MCF 10A (cell line): ENCODE data around the gene NCOA5. TPM values are rescaled to one million over a fixed set of nuclear protein-coding genes. Genes with fewer than 3 reads are reported as not detected.

Source experiments
- BruUV-seq: library from RNA; stranded (reverse); fragments of 400-500 nt; replicated peaks from 2 replicates; lab custom pipeline; 2021; lab: Mats Ljungman, UMichigan
- CTCF ChIA-PET: fragments of 300-600 bp; sonication (Branson Sonifier 250); formaldehyde crosslinking; extraction: SDS; loops from one replicate; lab custom pipeline; 2021; ENCODE audit warnings: antibody characterized with exemption, inconsistent platforms; lab: Yijun Ruan, JAX
- POLR2A ChIA-PET: fragments of 300-600, 350-650 bp; sonication (Branson Sonifier 250); formaldehyde crosslinking; extraction: SDS; loops from one replicate; lab custom pipeline; 2020; ENCODE audit warnings: antibody characterized with exemption, inconsistent platforms; lab: Yijun Ruan, JAX
- DNase-seq: peaks from one replicate; pipeline ENCODE4 v3.0.0-alpha.2; 2018; ENCODE audit not compliant: unreplicated experiment
- H3K27ac Mint-ChIP-seq: one replicate; pipeline ENCODE4 v1.8.0; 2022; ENCODE audit warnings: mild to moderate bottlenecking, low read depth, mixed read lengths; ENCODE audit not compliant: unreplicated experiment
- H3K27me3 Mint-ChIP-seq: one replicate; pipeline ENCODE4 v1.8.0; 2022; ENCODE audit warnings: mixed read lengths; ENCODE audit not compliant: insufficient read depth, unreplicated experiment
- H3K36me3 Mint-ChIP-seq: one replicate; pipeline ENCODE4 v1.8.0; 2022; ENCODE audit warnings: mild to moderate bottlenecking, moderate library complexity, mixed read lengths; ENCODE audit not compliant: insufficient read depth, unreplicated experiment
- H3K4me1 Mint-ChIP-seq: one replicate; pipeline ENCODE4 v1.8.0; 2022; ENCODE audit warnings: mixed read lengths; ENCODE audit not compliant: insufficient read depth, unreplicated experiment
- H3K4me3 Mint-ChIP-seq: one replicate; pipeline ENCODE4 v1.8.0; 2022; ENCODE audit warnings: mild to moderate bottlenecking, moderate library complexity, mixed read lengths; ENCODE audit not compliant: unreplicated experiment
- H3K9me3 Mint-ChIP-seq: one replicate; pipeline ENCODE4 v1.8.0; 2022; ENCODE audit warnings: mixed read lengths; ENCODE audit not compliant: unreplicated experiment
- intact Hi-C: fragments of 100-400 bp; cut with micrococcal nuclease; formaldehyde crosslinking; loops from 2 replicates; pipeline ENCODE4 v1.14.1; 2022
- total RNA-seq: library from RNA; stranded (reverse); gene quantifications from 2 replicates; pipeline ENCODE4 v1.2.3, GENCODE V29; 2022
- TF ChIP-seq, protein P1 (sequence below): fragments of 200-600 bp; IDR thresholded peaks from one replicate; pipeline ENCODE4 v1.8.0; 2022; ENCODE audit warnings: antibody characterized with exemption, mild to moderate bottlenecking; ENCODE audit not compliant: unreplicated experiment

NCOA5 gene
- total RNA-seq, 1 experiment from 2014 or later, result 26.0 TPM

DNA sequence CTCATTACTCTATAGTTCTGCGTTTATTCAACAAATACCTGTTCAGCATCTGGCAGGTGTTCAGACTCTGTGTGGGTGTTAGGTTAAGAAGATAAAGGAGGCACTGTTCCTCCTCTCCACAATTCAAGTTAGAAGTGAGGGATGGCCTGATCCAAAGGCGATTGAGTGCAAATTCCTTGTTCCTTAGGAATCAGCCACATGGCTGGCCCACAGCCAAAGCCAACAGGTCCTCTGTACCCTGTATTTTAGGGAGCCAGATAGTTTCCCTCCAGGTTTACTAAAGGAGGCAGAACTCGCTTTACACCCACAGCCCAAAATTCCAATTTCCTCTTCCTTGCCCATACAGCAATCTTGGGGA is 23.3 kb upstream of the NCOA5 start:
- CTCF ChIA-PET, result interaction anchor here (0.7 kb wide), 1 partner anchor 318 kb away, joined by 3 read pairs; no protein-coding TSS in a partner anchor
- no TSS peak for BruUV-seq
- Mint-ChIP-seq H3K27me3 (peaks cover 52% of the 10 kb centered on the region), H3K9me3 (no peaks in the 10 kb centered on the region), H3K27ac (no peak overlapping the region), H3K36me3 (no peaks in the 10 kb centered on the region), H3K4me3 (no peak overlapping the region), H3K4me1 (no peaks in the 10 kb centered on the region)
- DNase-seq, result no peak
- TF ChIP-seq, protein P1, sequence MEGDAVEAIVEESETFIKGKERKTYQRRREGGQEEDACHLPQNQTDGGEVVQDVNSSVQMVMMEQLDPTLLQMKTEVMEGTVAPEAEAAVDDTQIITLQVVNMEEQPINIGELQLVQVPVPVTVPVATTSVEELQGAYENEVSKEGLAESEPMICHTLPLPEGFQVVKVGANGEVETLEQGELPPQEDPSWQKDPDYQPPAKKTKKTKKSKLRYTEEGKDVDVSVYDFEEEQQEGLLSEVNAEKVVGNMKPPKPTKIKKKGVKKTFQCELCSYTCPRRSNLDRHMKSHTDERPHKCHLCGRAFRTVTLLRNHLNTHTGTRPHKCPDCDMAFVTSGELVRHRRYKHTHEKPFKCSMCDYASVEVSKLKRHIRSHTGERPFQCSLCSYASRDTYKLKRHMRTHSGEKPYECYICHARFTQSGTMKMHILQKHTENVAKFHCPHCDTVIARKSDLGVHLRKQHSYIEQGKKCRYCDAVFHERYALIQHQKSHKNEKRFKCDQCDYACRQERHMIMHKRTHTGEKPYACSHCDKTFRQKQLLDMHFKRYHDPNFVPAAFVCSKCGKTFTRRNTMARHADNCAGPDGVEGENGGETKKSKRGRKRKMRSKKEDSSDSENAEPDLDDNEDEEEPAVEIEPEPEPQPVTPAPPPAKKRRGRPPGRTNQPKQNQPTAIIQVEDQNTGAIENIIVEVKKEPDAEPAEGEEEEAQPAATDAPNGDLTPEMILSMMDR, result no peak
- intact Hi-C loops, result no loop called here
- POLR2A ChIA-PET, result interaction anchor here (0.7 kb wide), 1 partner anchor 731 kb away, joined by 3 read pairs; no protein-coding TSS in a partner anchor

DNA sequence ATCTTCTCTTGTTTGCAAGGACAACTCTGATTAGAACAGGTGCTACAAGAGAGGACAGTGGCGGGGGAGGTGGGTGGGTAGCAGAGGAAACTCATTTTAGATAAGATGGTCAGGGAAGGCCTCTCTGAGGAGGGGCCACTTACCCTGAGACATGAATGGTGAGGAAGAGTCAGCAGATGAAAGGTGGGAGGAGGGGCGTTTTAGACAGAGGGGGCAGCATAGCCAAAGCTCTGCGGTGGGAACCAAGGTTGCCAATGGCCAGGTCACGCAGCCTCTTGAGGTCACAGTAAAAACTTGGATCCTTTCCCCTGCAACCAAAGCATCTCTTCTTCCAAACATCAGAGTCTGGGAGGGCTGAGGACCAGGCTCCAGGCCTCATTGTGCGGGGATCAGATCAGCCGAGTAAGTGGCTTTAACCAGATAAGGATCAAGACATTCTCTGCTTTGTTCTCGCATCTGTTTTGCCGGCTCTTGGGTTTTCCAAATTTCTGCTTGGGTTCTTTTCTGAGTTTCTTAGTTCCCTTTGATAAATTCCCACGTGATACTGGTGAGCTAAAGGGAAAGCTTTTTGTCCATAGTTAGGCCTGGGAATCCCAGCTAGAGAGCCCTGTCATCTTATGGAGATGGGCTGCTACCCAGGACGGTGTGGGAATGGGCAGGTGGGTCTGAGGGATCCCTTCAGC is 22.8 kb upstream of the NCOA5 start:
- BruUV-seq, result no TSS peak

DNA sequence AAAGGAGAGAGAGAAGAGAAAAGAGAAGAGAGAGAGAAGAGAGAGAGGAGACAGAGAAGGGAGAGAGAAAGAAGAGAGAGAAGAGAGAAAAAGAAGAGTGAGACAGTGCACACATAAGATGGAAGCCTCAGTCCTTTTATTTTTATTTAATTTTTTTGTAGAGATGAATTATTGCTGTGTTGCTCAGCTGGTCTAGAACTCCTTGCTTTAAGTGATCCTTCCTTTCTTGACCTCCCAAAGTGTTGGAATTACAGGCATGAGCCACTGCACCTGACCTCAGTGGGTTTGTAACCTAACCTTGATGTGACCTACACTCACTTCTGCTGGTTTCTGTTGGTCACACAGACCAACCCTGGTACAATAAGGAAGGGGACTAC is 22.1 kb upstream of the NCOA5 start:
- no peaks in the 10 kb centered on the region for H3K9me3 Mint-ChIP-seq
- POLR2A ChIA-PET, result no interaction called here
- CTCF ChIA-PET, result no interaction called here
- DNase-seq, result no peak
- H3K4me3 Mint-ChIP-seq, result no peak overlapping the region
- BruUV-seq, result no TSS peak
- peaks cover 64% of the 10 kb centered on the region for H3K27me3 Mint-ChIP-seq
- TF ChIP-seq, protein P1, result no peak
- no peak overlapping the region for H3K27ac Mint-ChIP-seq
- intact Hi-C loops, result no loop called here
- no peaks in the 10 kb centered on the region for H3K4me1 Mint-ChIP-seq
- no peaks in the 10 kb centered on the region for H3K36me3 Mint-ChIP-seq

More for the DNA sequence above, 22.8 kb upstream of the NCOA5 start:
- no peak for DNase-seq
- ChIA-PET CTCF (interaction anchor here (0.7 kb wide), 2 partner anchors 25 to 318 kb away, joined by 3 read pairs; no protein-coding TSS in a partner anchor), POLR2A (no interaction called here)
- Mint-ChIP-seq H3K4me3 (no peak overlapping the region), H3K27me3 (peaks cover 57% of the 10 kb centered on the region), H3K36me3 (no peaks in the 10 kb centered on the region), H3K4me1 (no peaks in the 10 kb centered on the region), H3K27ac (no peak overlapping the region), H3K9me3 (no peaks in the 10 kb centered on the region)
- intact Hi-C loops, result no loop called here
- TF ChIP-seq, protein P1, result no peak

DNA sequence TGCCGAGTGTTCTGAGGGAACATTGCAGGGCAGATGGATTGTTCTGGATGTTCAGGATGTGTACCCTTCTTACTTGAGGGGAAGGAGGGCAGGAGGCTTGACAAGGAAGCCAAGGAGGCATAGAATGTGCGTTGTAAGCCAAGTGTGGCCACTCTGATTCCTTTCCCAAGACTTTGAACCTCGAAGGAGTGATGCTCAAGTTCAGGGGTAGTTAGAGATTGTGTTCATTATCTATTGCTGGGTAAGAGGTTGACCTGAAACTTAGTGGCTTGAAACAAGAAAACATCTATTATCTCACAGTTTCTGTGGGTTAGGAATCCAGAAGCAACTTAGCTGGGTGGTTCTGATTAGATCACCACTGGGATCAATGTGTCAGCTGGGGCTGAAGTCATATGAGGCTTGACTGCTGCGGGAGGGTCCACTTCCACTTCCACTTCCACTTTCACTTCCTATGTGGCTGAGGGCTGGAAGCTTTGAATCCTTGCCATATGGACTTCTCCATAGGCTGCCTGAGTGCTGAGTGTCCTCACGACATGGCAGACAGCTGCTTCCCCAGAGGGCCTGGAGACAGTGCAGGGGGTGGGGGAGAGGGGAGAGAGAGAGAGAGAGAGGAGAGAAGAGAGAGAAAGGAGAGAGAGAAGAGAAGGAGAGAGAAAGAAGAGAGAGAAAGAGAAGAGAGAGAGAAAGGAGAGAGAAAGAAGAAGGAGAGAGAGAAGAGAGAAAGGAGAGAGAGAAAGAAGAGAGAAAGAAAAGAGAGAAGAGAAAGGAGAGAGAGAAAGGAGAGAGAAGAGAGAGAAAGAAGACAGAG is 21.5 kb upstream of the NCOA5 start:
- ChIA-PET CTCF (no interaction called here), POLR2A (no interaction called here)
- no peak for DNase-seq
- Mint-ChIP-seq H3K4me3 (no peak overlapping the region), H3K27me3 (peaks cover 68% of the 10 kb centered on the region), H3K27ac (no peak overlapping the region), H3K9me3 (no peaks in the 10 kb centered on the region), H3K4me1 (no peaks in the 10 kb centered on the region), H3K36me3 (no peaks in the 10 kb centered on the region)
- BruUV-seq, result no TSS peak
- TF ChIP-seq, protein P1, result no peak
- intact Hi-C loops, result no loop called here
